ENCODE data around the gene MAB21L3.

Gene MAB21L3

DNA sequence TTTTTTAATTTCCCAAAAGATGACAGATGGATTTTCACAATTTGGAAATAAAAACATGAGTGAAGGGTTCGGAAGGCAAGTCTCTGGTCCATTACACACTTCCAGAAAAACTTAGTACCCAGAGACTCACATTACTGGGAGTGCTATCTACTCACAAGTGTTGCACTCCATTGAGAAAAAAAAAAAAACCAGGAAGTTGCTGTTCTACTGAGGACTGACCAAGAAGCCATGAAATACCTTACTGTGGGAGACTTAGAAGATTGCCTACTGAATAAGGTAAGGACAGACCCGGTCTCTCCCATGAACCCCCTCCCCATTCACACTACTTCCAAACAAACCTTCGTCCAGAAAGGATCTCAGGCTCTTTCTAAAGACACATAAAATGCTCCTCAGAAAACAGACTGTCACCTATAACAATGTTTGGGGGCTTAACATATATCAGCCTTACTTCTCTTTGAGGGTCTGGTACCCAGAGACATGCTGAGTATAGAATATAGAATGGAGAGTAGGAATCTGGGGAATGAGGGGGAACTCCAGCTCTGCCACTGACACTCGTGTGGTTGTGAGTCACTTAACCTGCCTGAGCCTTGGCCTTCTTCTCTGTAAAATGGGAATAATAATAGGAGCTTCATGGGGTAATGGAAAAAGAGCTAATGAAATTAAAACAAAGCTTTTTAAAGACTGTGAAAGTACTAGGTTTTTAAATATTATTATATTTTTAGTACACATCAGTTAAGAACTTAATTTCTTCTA lies 1.4 kb downstream of the MAB21L3 start:
- H3K36me3 ChIP-seq (ENCODE audit: insufficient read depth, low read depth, low read length): no peaks in the 10 kb centered on the region
- H3K27ac ChIP-seq (ENCODE audit: low read length): no peak overlapping the region
- H3K27me3 ChIP-seq (ENCODE audit: insufficient read depth, low read length): no peaks in the 10 kb centered on the region
- H3K4me1 ChIP-seq (ENCODE audit: insufficient read depth, low read length): no peaks in the 10 kb centered on the region
- H3K4me3 ChIP-seq (ENCODE audit: low read length): no peak overlapping the region
- H3K9me3 ChIP-seq (ENCODE audit: insufficient read depth, low read depth, low read length): no peaks in the 10 kb centered on the region
- H3K9ac ChIP-seq (ENCODE audit: low read depth, low read length): no peak overlapping the region

GRCh38 chr1:116113615-116114014 lies 2.4 kb downstream of the MAB21L3 start:
- no peak overlapping the region for H3K9ac ChIP-seq (ENCODE audit: low read depth, low read length)
- H3K4me1 ChIP-seq (ENCODE audit: insufficient read depth, low read length): no peaks in the 10 kb centered on the region

GRCh38 chr1:116115476-116116439 lies 4.6 kb downstream of the MAB21L3 start:
- Histone ChIP-seq H3K27me3 (ENCODE audit: insufficient read depth, low read length) (no peaks in the 10 kb centered on the region), H3K9ac (ENCODE audit: low read depth, low read length) (no peak overlapping the region), H3K4me1 (ENCODE audit: insufficient read depth, low read length) (no peaks in the 10 kb centered on the region), H3K27ac (ENCODE audit: low read length) (no peak overlapping the region), H3K9me3 (ENCODE audit: insufficient read depth, low read depth, low read length) (no peaks in the 10 kb centered on the region), H3K36me3 (ENCODE audit: insufficient read depth, low read depth, low read length) (no peaks in the 10 kb centered on the region), H3K4me3 (ENCODE audit: low read length) (no peak overlapping the region)

More at GRCh38 chr1:116113615-116114014, 2.4 kb downstream of the MAB21L3 start:
- Histone ChIP-seq H3K27me3 (ENCODE audit: insufficient read depth, low read length) (no peaks in the 10 kb centered on the region), H3K4me3 (ENCODE audit: low read length) (no peak overlapping the region), H3K36me3 (ENCODE audit: insufficient read depth, low read depth, low read length) (no peaks in the 10 kb centered on the region), H3K27ac (ENCODE audit: low read length) (no peak overlapping the region), H3K9me3 (ENCODE audit: insufficient read depth, low read depth, low read length) (no peaks in the 10 kb centered on the region)

DNA sequence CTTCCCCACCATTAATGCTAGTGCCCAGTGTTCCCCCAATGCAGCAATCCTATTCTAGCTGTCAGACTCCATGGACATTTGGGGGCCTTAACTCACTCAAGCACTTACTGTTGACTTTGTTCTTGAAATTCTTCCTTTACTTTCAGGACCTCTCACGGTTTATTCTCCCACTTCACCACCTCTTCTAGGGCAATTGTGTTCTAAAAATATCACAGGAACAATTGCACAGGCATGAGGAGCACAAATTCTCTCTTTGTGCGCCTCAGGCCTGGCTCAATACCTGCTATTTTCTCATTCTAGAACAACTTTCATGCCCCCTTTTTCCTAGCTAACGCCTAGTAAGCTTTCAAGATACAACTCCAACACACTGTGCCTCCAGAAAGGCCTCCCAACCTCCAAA lies 7.3 kb downstream of the MAB21L3 start:
- H3K27me3 ChIP-seq (ENCODE audit: insufficient read depth, low read length): no peaks in the 10 kb centered on the region
- H3K27ac ChIP-seq (ENCODE audit: low read length): no peak overlapping the region
- no peaks in the 10 kb centered on the region for H3K9me3 ChIP-seq (ENCODE audit: insufficient read depth, low read depth, low read length)
- H3K9ac ChIP-seq (ENCODE audit: low read depth, low read length): no peak overlapping the region
- no peaks in the 10 kb centered on the region for H3K4me1 ChIP-seq (ENCODE audit: insufficient read depth, low read length)
- no peaks in the 10 kb centered on the region for H3K36me3 ChIP-seq (ENCODE audit: insufficient read depth, low read depth, low read length)
- H3K4me3 ChIP-seq (ENCODE audit: low read length): no peak overlapping the region

GRCh38 chr1:116119876-116120275 lies 8.7 kb downstream of the MAB21L3 start:
- H3K27me3 ChIP-seq (ENCODE audit: insufficient read depth, low read length): no peaks in the 10 kb centered on the region
- no peak overlapping the region for H3K4me3 ChIP-seq (ENCODE audit: low read length)
- H3K4me1 ChIP-seq (ENCODE audit: insufficient read depth, low read length): no peaks in the 10 kb centered on the region
- no peak overlapping the region for H3K9ac ChIP-seq (ENCODE audit: low read depth, low read length)
- no peaks in the 10 kb centered on the region for H3K9me3 ChIP-seq (ENCODE audit: insufficient read depth, low read depth, low read length)
- H3K36me3 ChIP-seq (ENCODE audit: insufficient read depth, low read depth, low read length): no peaks in the 10 kb centered on the region
- H3K27ac ChIP-seq (ENCODE audit: low read length): no peak overlapping the region

DNA sequence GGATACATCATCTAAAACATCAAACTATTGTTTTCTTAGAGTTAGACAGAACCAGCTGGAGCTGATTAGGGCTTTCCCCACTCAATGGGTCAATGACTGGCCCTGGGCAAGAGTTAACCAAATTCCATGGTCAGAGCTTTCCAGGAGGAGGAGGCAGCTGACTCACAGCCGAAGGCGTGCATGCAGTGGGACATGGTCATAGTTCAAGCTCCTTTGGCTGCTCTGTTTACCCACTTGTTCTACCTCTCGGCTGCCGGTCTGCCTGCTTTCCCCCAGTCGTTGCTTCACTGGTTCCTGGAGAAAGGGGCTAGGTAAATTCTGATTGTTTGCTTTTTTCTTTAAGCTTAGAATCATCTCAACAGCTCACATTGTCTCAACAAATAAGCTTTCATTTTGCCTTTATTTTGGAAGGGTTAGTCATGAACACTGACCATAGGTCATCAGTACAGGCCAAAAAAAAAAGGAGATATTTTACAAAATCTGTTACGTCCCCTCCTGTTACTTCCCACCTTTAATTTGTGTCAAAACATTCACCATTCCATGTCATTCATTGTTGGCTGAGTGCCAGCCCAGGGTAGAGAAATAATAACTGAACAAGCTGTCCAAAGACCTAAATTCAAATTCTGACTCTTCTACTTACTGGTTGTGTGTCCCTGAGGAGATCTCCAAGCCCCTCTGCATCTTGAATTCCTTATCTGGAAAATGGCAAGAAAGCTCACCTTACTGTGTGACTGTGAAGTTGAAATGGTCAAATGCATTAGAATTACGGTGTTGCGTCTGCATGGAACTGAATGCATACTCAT lies 12.0 kb downstream of the MAB21L3 start:
- Histone ChIP-seq H3K27ac (ENCODE audit: low read length) (no peak overlapping the region), H3K4me1 (ENCODE audit: insufficient read depth, low read length) (no peaks in the 10 kb centered on the region), H3K4me3 (ENCODE audit: low read length) (no peak overlapping the region), H3K9me3 (ENCODE audit: insufficient read depth, low read depth, low read length) (no peaks in the 10 kb centered on the region), H3K9ac (ENCODE audit: low read depth, low read length) (no peak overlapping the region), H3K27me3 (ENCODE audit: insufficient read depth, low read length) (no peaks in the 10 kb centered on the region), H3K36me3 (ENCODE audit: insufficient read depth, low read depth, low read length) (no peaks in the 10 kb centered on the region)

GRCh38 chr1:116123837-116124533 lies 12.8 kb downstream of the MAB21L3 start:
- Histone ChIP-seq H3K36me3 (ENCODE audit: insufficient read depth, low read depth, low read length) (no peaks in the 10 kb centered on the region), H3K4me3 (ENCODE audit: low read length) (no peak overlapping the region), H3K27me3 (ENCODE audit: insufficient read depth, low read length) (no peaks in the 10 kb centered on the region), H3K4me1 (ENCODE audit: insufficient read depth, low read length) (no peaks in the 10 kb centered on the region), H3K9me3 (ENCODE audit: insufficient read depth, low read depth, low read length) (no peaks in the 10 kb centered on the region), H3K9ac (ENCODE audit: low read depth, low read length) (no peak overlapping the region), H3K27ac (ENCODE audit: low read length) (no peak overlapping the region)

- Histone ChIP-seq H3K4me1 (ENCODE audit: insufficient read depth, low read length) (no peaks in the 10 kb centered on the region), H3K36me3 (ENCODE audit: insufficient read depth, low read depth, low read length) (no peaks in the 10 kb centered on the region), H3K9ac (ENCODE audit: low read depth, low read length) (no peak overlapping the region), H3K9me3 (ENCODE audit: insufficient read depth, low read depth, low read length) (no peaks in the 10 kb centered on the region), H3K27ac (ENCODE audit: low read length) (no peak overlapping the region), H3K27me3 (ENCODE audit: insufficient read depth, low read length) (no peaks in the 10 kb centered on the region), H3K4me3 (ENCODE audit: low read length) (no peak overlapping the region)
These were observed 14.6 kb downstream of the MAB21L3 start for GRCh38 chr1:116125758-116126157.

- Histone ChIP-seq H3K36me3 (ENCODE audit: insufficient read depth, low read depth, low read length) (no peaks in the 10 kb centered on the region), H3K9me3 (ENCODE audit: insufficient read depth, low read depth, low read length) (no peaks in the 10 kb centered on the region), H3K4me1 (ENCODE audit: insufficient read depth, low read length) (no peaks in the 10 kb centered on the region), H3K4me3 (ENCODE audit: low read length) (no peak overlapping the region), H3K27me3 (ENCODE audit: insufficient read depth, low read length) (no peaks in the 10 kb centered on the region), H3K9ac (ENCODE audit: low read depth, low read length) (no peak overlapping the region), H3K27ac (ENCODE audit: low read length) (no peak overlapping the region)
These were observed 15.1 kb downstream of the MAB21L3 start for GRCh38 chr1:116126281-116126680.

- H3K4me1 ChIP-seq (ENCODE audit: insufficient read depth, low read length): no peaks in the 10 kb centered on the region
- H3K36me3 ChIP-seq (ENCODE audit: insufficient read depth, low read depth, low read length): no peaks in the 10 kb centered on the region
- no peak overlapping the region for H3K4me3 ChIP-seq (ENCODE audit: low read length)
- no peaks in the 10 kb centered on the region for H3K27me3 ChIP-seq (ENCODE audit: insufficient read depth, low read length)
- no peaks in the 10 kb centered on the region for H3K9me3 ChIP-seq (ENCODE audit: insufficient read depth, low read depth, low read length)
- H3K9ac ChIP-seq (ENCODE audit: low read depth, low read length): no peak overlapping the region
- no peak overlapping the region for H3K27ac ChIP-seq (ENCODE audit: low read length)
These were observed 16.1 kb downstream of the MAB21L3 start for GRCh38 chr1:116127123-116127847.

Data from iPS-20b (cell line).